Endothelial cell (in vitro differentiated cells): ENCODE data around the gene FDXACB1. TPM values are rescaled to one million over a fixed set of nuclear protein-coding genes. Genes with fewer than 3 reads are reported as not detected.

Experiments used
- DNase-seq: peaks from one replicate; pipeline ENCODE4 v3.0.0; 2021; ENCODE audit warnings: low spot score
- H3K27ac Mint-ChIP-seq: one replicate; pipeline ENCODE4 v1.8.0; 2021; ENCODE audit warnings: mixed read lengths, inconsistent platforms; ENCODE audit not compliant: unreplicated experiment
- H3K27me3 Mint-ChIP-seq: one replicate; pipeline ENCODE4 v1.8.0; 2021; ENCODE audit warnings: mild to moderate bottlenecking, moderate library complexity, mixed read lengths, inconsistent platforms; ENCODE audit not compliant: unreplicated experiment
- H3K36me3 Mint-ChIP-seq: one replicate; pipeline ENCODE4 v1.8.0; 2021; ENCODE audit warnings: mild to moderate bottlenecking, low read depth, mixed read lengths, inconsistent platforms; ENCODE audit not compliant: unreplicated experiment
- H3K4me1 Mint-ChIP-seq: one replicate; pipeline ENCODE4 v1.8.0; 2021; ENCODE audit warnings: mild to moderate bottlenecking, mixed read lengths, inconsistent platforms; ENCODE audit not compliant: unreplicated experiment
- H3K4me3 Mint-ChIP-seq: one replicate; pipeline ENCODE4 v1.8.0; 2021; ENCODE audit warnings: mild to moderate bottlenecking, mixed read lengths, inconsistent platforms; ENCODE audit not compliant: unreplicated experiment
- H3K9me3 Mint-ChIP-seq: one replicate; pipeline ENCODE4 v1.8.0; 2021; ENCODE audit warnings: mixed read lengths, inconsistent platforms; ENCODE audit not compliant: unreplicated experiment
- CTCF ChIP-seq: fragments of 200-600 bp; sonication (generic); IDR thresholded peaks from one replicate; pipeline ENCODE4 v1.5.0; 2021; ENCODE audit warnings: antibody characterized with exemption; ENCODE audit not compliant: unreplicated experiment
- total RNA-seq: library from RNA; stranded (reverse); fragmentation: NEBNext Ultra II Directional; extraction: Animal tissue kit (Norgen Biotek cat#: 25700); gene quantifications from one replicate; pipeline ENCODE4 v1.2.1, GENCODE V29; 2021; ENCODE audit not compliant: unreplicated experiment

The FDXACB1 gene
- total RNA-seq, 1 donor from 2014 or later, result 1.4 TPM

- DNase-seq, result no peak
- Mint-ChIP-seq H3K36me3 (peaks cover 3% of the 10 kb centered on the region), H3K27ac (peak overlapping the region; percentile 64), H3K27me3 (peaks cover 5% of the 10 kb centered on the region), H3K4me1 (peaks cover 28% of the 10 kb centered on the region), H3K9me3 (no peaks in the 10 kb centered on the region), H3K4me3 (no peak overlapping the region)
- TF ChIP-seq CTCF, result no peak
Measured at GRCh38 chr11:111923351-111923788, 44.4 kb upstream of the FDXACB1 start.

GRCh38 chr11:111922803-111923202 is 43.8 kb upstream of the FDXACB1 start:
- TF ChIP-seq CTCF, result no peak
- no peak for DNase-seq
- Mint-ChIP-seq H3K27me3 (peaks cover 5% of the 10 kb centered on the region), H3K27ac (no peak overlapping the region), H3K9me3 (no peaks in the 10 kb centered on the region), H3K4me3 (no peak overlapping the region), H3K36me3 (peaks cover 3% of the 10 kb centered on the region), H3K4me1 (peaks cover 32% of the 10 kb centered on the region)

- H3K4me3 Mint-ChIP-seq, result no peak overlapping the region
Measured at GRCh38 chr11:111921541-111922230, 42.7 kb upstream of the FDXACB1 start.

GRCh38 chr11:111920908-111921307 is 41.9 kb upstream of the FDXACB1 start:
- Mint-ChIP-seq H3K27ac (no peak overlapping the region), H3K27me3 (peaks cover 5% of the 10 kb centered on the region), H3K9me3 (no peaks in the 10 kb centered on the region), H3K4me3 (no peak overlapping the region), H3K4me1 (peaks cover 29% of the 10 kb centered on the region), H3K36me3 (peaks cover 3% of the 10 kb centered on the region)
- DNase-seq, result no peak
- TF ChIP-seq CTCF, result no peak

More at GRCh38 chr11:111921541-111922230, 42.7 kb upstream of the FDXACB1 start:
- no peak for DNase-seq
- Mint-ChIP-seq H3K27me3 (peaks cover 5% of the 10 kb centered on the region), H3K4me1 (peaks cover 34% of the 10 kb centered on the region), H3K9me3 (no peaks in the 10 kb centered on the region), H3K36me3 (peaks cover 3% of the 10 kb centered on the region), H3K27ac (no peak overlapping the region)
- TF ChIP-seq CTCF, result no peak
